HG03460 (cell line): ENCODE measurements around the gene ZNF69.
"Not testable (repeated sequence)": the region's sequence is repeated elsewhere in the genome, so short reads cannot be mapped to it uniquely, and the experiment has no call there.

Experiments used
- ATAC-seq: cut with Tn5 transposase; IDR thresholded peaks from one replicate; pipeline ENCODE4 v1.9.1; 2021; ENCODE audit not compliant: unreplicated experiment

ZNF69 gene

DNA sequence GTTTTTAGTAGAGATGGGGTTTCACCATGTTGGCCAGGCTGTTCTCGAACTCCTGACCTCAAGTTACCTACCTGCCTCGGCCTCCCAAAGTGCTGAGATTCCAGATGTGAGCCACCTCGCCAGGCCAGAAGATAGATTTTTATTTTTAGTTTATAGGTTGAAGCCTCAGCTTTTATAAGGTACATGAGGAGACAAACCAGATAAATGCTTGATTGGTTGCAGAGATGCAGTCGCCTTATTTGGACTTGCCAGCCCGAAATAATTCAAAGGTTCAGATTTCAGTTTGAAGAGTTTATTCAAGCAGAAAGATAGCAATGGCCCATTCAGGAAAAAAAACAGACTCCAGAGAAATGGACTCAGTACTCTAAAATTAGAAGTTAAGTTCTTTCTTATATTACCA lies 3.1 kb downstream of the ZNF69 start:
- ATAC-seq = no peak

DNA sequence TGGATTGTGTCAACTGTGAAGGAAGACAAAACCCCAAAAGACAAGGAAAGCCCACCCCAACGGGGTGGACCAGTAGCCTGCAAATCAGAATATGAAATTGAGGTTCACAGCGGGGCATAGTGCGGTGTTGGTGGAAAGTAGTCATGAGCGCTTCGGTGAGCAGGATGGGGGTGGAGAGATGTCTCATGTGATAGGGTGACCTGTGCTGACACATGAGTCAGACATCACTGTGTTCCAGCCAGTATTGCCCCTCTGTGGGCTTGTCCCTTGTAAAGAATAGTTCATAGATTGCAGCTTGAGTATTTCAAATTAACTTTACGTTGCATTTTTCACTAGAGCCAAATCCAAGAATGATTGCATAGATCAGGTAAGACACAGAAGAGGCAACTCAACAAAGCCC lies 7.3 kb downstream of the ZNF69 start:
- no peak for ATAC-seq

DNA sequence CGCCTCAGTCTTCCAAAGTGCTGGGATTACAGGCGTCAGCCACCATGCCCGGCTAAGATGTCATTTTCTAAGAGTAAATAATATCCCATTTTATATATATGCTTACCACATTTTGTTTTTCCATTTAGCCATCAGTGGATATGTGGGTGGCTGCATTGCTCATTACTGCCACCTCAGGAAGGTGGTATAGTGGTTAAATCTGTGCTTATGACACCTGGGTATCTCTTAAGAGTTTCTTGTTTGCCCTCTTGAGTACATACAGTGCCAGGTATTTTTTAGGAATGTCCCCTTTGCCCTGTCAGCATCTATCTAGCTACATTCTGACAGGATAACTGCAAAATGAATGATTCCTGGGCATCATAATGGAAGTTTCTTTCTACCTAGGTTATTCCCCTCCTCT lies 14.6 kb downstream of the ZNF69 start:
- ATAC-seq = no peak

DNA sequence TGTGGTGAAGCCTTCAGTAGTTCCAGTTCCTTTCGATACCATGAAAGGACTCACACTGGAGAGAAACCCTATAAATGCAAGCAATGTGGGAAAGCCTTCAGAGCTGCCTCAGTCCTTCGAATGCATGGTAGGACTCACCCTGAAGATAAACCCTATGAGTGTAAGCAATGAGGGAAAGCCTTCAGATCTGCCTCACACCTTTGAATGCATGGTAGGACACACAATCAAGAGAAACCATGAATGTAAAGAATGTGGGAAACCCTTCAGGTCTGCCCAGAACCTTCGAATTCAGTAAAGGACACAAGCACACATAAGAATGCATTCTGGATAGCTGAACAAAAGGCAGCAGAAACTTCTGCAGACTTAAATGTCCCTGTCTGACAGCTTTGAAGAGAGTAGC lies 18.3 kb downstream of the ZNF69 start:
- no peak for ATAC-seq

DNA sequence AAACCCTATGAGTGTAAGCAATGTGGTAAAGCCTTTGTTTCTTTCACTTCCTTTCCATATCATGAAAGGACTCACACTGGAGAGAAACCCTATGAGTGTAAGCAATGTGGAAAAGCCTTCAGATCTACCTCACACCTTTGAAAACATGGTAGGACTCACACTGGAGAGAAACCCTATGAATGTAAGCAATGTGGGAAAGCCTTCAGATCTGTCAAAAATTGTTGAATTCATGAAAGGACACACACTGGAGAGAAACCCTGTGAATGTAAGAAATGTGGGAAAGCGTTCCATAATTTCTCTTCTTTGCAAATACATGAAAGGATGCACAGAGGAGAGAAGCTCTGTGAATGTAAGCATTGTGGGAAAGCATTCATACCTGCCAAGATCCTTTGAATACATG lies 24.4 kb downstream of the ZNF69 start:
- ATAC-seq = not testable (repeated sequence)

DNA sequence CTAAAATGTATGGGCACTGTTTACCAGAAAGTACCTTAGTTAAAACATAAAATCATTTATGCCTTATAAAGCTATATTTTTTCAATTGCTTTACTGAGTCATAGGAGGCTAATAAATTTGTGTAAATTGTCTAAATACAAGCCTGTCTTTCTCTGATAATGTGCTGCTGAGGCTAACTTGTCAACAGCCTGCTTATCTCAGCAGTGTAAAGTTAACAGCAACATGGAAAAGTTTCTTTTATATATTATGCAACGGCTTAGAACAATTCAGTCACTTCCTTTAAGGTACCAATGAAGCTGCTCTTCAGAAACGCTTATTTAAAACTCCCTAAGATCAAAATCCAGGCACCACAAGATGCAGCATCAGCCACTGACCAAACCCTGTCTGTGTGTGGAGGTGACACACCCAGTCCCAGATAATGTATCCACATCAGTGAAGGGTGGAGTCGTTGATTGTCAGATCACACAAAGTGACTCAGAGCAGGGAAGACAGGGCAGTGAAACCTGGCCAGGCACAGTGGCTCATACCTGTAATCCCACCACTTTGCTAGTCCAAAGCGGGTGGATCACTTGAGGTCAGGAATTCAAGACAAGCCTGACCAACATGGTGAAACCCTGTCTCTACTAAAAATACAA lies 27.0 kb downstream of the ZNF69 start:
- not testable (repeated sequence) for ATAC-seq

DNA sequence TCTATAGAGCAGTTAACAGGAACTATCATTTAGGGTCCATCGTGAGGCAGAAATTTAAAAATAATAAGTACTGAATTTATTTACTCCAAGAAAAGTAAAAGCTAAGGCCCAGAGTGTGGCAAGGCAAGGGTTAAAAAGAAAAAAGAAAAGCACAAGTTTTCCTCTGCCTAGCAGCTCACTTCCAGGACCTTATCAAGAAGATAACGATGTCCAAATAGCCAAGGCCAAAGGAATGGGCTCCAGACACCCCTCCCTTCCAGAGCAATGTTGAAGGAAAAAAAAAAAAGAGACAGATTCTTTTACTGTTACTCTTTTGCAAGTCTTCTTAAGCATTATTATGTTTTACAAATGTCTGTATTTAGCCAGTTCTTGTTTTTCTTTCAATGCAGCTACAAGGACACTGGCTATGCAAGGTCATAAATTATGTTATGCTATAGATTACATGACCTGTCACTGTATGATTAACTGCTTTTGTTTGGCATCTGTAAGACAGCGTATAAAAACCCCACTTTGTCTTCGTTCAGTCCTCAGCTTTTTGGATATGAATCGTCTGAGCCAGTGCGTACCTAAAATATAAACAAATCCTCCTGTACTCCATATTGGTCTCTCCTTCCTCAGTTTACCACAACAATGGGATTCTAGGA lies 34.4 kb downstream of the ZNF69 start:
- ATAC-seq = no peak

DNA sequence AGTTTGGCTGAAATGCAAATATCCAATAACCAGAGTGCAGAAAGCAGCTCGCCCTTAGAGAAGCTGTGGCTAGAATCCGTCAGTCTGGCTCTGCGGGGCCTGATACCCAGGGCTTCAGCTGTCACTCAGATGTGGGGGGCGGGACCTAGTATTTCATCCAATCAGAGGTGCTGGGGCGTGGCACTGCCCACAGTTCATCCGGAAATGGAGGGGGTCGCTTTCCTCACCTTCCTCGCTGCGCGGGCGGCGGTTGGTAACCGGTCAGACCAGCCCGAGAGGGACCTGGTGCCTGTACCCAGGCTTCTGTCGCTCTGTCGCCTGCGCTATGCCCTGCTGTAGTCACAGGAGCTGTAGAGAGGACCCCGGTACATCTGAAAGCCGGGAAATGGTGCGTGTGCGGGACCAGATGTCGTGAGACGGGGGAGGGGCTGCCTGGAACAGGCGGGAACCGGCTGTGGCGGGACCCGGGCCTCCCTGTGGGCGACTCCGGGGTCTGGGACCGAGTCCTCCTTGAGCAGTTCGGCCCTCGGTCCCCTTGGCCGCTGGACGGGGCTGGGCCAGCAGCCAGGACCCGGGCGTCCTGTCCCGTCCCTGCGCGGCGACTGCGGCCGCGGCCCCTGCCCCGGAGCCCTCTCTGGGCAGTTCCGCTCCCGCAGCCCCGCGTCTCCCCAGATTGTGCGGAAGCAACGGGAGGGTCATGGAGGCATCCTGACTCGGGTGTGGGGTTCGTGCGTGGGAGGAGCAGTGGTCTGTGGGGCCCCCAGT lies 37.5 kb downstream of the ZNF69 start, which contains the start of gene ZNF700:
ZNF700 (plus strand) TSS at position 222 of the 765 bp plus-strand sequence; CDS start at position 326, 104 bp downstream.
- peak; percentile 87 for ATAC-seq

DNA sequence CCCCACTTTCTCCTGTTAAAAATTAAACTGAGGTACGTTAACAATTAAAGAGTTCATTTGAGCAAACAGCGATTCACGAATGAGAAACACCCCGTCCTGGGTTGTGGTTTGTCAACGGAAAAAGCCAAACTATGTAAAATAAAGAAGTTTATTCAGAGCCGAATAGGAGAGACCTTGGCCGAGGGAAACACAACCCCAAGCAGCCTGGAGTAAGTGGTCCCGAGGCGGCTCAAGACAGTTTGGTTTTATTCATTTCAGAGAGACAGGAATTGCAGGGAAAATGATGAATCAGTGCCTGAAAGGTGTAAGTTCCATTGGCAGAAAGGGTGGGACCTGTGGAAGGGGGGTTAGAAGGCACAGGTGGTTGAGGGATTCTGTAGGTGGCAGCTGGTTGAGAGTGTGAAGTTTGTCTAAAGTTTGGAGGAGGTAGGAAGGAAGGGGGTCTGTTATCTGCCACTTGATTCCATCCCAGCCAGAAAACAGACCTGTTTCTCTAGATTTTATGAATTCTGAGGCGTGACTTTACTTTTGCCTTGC lies 38.1 kb downstream of the ZNF69 start:
- not testable (repeated sequence) for ATAC-seq

DNA sequence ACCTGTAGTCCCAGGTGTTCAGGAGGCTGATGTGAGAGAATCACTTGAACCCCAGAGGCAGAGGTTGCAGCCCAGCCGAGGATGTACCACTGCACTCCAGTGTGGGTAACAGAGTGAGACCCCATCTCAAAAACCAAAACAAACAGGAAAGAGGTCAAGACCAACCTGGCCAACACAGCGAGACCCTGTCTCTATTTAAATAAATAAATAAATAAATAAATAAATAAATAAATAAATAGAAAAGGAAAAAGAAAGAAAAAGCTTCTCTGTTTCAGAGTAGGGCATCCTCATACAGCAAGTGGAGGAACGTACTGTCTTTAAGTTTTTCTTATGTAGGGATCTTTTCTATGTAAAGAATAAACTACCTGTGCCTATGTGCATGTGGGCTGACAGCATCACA lies 39.6 kb downstream of the ZNF69 start:
- ATAC-seq = no peak

DNA sequence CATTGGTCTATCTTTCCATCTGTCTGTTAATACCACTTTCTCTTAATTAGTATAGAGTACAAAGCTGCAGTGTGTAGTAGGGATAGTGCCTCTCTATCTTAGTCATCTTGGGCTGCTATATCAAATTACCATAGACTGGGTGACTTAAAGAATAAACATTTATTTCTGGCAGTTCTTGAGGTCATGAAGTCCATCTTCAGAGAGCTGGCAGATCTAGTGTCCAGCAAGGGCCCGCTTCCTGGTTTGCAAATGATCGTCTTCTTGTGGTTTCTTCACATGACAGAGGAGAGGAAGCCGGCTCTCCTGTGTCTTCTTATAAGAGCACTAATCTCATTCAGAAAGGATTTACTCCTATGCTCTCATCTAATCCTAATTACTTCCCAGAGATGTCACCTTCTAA lies 43.5 kb downstream of the ZNF69 start:
- ATAC-seq = no peak

DNA sequence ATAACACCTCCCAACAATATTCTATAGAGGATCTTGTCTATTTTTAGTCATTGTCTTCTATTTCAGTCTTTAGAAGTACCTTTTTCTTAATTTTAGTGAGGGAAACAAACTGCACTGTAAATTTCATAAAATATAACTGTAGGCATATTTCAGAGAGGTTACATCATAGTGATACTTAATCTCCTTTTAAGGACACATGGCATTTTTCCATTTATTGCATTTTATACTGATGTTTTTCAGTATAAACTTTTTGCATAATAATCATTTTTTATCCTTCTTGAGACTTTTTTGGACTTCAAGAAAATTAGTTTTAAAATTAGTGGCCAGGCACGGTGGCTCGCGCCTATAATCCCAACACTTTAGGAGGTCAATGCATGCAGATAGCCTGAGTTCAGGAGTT lies 43.9 kb downstream of the ZNF69 start:
- ATAC-seq = no peak

DNA sequence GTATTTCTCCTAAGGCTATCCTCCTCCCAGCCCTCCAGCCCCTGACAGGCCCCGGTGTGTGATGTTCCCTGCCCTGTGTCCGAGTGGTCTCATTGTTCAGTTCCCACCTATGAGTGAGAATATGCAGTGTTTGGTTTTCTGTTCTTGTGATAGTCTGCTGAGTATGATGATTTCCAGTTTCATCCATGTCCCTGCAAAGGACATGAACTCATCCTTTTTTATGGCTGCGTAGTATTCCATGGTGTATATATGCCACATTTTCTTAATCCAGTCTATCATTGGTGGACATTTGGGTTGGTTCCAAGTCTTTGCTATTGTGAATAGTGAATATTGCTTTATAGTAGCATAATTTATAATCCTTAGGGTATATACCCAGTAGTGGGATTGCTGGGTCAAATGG lies 48.2 kb downstream of the ZNF69 start:
- ATAC-seq = not testable (repeated sequence)

DNA sequence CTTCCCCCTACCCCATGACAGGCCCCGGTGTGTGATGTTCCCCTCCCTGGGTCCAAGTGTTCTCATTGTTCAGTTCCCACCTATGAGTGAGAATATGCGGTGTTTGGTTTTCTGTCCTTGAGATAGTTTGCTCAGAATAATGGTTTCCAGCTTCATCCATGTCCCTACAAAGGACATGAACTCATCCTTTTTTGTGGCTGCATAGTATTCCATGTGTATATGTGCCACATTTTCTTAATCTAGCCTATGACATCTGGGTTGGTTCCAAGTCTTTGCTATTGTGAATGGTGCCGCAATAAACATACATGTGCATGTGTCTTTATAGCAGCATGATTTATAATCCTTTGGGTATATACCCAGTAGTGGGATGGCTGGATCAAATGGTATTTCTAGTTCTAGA lies 50.8 kb downstream of the ZNF69 start:
- ATAC-seq = not testable (repeated sequence)

DNA sequence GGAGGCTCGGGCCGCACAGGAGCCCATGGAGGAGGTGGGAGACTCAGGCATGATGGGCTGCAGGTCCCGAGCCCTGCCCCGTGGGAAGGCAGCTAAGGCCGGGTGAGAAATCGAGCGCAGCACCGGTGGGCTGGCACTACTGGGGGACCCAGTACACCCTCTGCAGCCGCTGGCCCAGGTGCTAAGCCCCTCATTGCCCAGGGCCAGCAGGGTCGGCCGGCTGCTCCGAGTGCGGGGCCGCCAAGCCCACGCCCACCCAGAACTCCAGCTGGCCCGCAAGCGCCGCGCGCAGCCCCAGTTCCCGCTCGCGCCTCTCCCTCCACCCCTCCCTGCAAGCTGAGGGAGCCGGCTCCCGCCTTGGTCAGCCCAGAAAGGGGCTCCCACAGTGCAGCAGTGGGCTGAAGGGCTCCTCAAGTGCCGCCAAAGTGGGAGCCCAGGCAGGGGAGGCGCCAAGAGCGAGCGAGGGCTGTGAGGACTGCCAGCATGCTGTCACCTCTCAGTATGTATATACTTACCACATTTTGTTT lies 53.8 kb downstream of the ZNF69 start:
- ATAC-seq = not testable (repeated sequence)

DNA sequence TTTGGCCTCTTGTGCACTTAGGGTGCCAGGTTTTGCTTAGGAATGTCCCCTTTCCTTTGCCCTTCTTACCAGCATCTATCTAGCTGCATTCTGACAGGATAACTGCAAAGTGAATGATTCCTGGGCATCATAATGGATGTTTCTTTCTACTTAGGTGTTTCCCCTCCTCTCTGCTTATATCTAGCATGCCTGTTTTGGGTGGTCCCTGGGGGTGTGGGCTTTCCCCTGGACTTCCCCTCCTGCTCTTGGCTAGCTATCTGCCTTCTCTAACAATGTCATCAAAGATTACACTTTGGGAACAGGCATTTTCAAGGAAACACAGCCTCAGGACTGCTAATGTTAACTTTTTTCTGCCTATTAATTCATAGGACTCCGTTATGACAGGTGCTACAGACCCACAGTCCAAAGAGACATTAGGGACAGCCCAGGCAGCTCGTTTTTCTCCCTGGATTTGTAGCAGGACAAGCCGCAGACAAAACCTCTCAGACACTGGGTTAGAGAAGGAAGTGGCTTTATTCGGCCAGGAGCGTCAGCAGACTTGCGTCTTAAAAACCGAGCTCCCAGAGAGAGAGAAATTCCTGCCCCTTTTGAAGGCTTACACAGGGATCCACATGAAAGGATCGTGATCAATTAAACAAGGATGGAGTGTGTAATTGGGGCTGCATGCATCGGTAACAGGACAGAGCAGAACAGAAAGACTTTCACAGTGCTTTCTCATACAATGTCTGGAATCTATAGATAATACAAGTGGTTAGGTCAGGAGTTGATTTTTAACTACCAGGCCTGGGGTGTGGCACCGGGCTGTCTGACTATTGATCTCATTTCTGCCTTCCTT lies 54.6 kb downstream of the ZNF69 start:
- no peak for ATAC-seq

DNA sequence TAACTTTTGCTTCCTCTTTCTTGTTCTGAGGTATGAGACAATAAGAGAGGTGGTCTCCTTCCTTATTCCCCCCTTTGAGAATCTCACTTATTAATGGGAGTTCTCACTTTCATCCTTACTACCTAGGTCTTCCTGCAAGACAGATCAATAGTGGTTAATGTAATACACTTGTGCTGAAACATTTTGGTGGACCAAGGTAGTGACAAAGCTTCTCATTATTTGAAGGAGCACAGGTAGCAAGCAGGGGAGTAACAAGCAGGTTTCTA lies 55.2 kb downstream of the ZNF69 start:
- no peak for ATAC-seq

DNA sequence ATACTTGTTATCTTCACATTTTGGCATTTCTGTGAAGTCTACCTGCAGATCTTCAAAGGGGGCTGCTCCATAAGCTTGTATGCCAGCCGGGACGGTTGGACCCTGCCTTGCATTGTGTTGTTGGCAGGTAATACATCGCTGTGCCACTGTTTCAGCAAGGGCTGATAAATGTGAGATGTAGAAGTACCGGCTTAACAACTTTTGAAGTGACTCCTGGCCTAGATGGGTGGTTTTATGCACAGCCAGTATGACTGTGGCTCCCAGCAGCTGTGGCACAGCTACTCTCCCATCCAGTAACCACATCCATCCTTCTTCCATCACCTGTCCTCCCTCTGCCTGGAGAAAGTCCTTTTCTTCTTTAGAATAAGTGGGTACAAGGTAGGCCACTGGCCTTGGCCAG lies 57.1 kb downstream of the ZNF69 start:
- no peak for ATAC-seq

DNA sequence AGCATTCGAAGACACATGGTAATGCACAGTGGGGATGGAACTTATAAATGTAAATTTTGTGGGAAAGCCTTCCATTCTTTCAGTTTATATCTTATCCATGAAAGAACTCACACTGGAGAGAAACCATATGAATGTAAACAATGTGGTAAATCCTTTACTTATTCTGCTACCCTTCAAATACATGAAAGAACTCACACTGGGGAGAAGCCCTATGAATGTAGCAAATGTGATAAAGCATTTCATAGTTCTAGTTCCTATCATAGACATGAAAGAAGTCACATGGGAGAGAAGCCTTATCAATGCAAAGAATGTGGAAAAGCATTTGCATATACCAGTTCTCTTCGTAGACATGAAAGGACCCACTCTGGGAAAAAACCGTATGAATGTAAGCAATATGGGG lies 61.1 kb downstream of the ZNF69 start:
- no peak for ATAC-seq

DNA sequence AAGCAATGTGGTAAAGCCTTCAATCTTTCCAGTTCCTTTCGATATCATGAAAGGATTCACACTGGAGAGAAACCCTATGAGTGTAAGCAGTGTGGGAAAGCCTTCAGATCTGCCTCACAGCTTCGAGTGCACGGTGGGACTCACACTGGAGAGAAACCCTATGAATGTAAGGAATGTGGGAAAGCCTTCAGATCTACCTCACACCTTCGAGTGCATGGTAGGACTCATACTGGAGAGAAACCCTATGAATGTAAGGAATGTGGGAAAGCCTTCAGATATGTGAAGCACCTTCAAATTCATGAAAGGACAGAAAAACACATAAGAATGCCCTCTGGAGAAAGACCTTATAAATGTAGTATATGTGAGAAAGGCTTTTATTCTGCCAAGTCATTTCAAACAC lies 61.6 kb downstream of the ZNF69 start:
- ATAC-seq = no peak

DNA sequence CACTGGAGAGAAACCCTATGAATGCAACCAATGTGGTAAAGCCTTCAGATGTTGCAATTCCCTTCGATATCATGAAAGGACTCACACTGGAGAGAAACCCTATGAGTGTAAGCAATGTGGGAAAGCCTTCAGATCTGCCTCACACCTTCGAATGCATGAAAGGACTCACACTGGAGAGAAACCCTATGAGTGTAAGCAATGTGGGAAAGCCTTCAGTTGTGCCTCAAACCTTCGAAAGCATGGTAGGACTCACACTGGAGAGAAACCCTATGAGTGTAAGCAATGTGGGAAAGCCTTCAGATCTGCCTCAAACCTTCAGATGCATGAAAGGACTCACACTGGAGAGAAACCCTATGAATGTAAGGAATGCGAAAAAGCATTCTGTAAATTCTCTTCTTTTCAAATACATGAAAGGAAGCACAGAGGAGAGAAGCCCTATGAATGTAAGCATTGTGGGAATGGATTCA lies 62.1 kb downstream of the ZNF69 start:
- ATAC-seq = not testable (repeated sequence)
